ENCODE results near the gene ANO7.

ANO7 gene

DNA sequence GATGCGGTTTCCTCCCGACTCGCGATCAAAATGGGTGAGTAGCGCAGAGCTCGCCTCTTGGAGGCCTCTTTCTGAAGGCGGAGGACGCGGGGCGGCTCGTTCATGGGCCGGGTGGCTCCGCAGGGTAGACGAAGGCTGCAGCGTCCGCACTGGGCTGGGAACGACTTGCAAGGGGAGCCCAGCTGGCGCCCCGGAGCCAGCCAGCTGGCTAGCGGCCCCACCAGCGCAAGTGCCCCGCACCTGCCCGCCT is 38.9 kb upstream of the ANO7 start:
- peak overlapping the region; percentile 81 to 99 for H3K4me3 ChIP-seq (ENCODE audit: low read depth in 1 of 2, low read length in 2 of 2)
- peaks cover 7 to 13% of the 10 kb centered on the region in 2 donors for H3K4me1 ChIP-seq (ENCODE audit: control insufficient read depth in 1 of 2, insufficient read depth in 2 of 2, low read length in 2 of 2)
- H3K27ac ChIP-seq (ENCODE audit: low read length): no peak overlapping the region
- H3K36me3 ChIP-seq (ENCODE audit: control insufficient read depth in 1 of 2, insufficient read depth in 2 of 2, low read length in 2 of 2): peaks cover 4 to 6% of the 10 kb centered on the region in 2 donors
- H3K27me3 ChIP-seq (ENCODE audit: low read depth, low read length): no peaks in the 10 kb centered on the region
- H3K9me3 ChIP-seq (ENCODE audit: control insufficient read depth in 1 of 2, low read length in 2 of 2): no peaks in the 10 kb centered on the region

DNA sequence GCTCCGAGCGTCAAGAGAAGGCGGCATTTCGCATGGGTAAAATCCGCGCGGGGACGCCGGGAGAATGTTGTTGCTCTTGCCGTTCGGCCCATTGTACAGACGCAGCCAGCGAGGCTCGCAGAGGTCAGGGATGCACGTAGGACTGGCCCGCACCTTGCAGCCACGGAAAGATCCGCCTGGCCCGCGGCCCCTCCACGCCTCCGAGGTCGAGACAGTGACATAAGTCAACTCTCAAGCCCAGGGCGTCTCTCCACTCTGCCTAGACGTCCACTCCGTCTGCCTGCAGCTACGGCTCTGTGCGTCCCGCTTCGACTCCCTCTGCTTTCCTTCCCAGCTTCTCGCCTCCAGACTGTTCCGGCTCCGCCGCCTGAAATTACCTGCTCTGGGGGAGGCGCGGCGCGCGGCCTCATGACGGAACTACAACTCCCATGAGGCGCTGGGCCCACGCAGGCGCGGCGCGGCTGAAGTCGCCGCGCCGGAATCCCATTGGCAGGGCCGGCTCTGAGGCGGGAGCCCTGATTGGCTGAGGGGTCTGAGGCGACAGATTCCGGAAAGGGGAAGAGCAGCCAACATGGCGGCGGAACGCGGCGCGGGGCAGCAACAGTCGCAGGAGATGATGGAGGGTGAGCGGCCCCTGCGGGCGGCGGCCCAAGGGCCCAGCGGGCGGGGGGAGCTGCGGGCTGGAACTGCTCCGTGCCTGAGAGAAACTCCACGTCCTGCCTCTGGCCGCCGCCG is 38.4 kb upstream of the ANO7 start, which contains the start of gene PPP1R7:
Gene PPP1R7, plus strand, starts transcription at position 543 of the 735 bp plus-strand sequence. Its CDS starts 29 bp downstream, at position 572.
- H3K4me1 ChIP-seq (ENCODE audit: control insufficient read depth in 1 of 2, insufficient read depth in 2 of 2, low read length in 2 of 2): peaks cover 7 to 13% of the 10 kb centered on the region in 2 donors
- peak within 1 kb of the TSS; percentile 81 to 99 for H3K4me3 ChIP-seq (ENCODE audit: low read depth in 1 of 2, low read length in 2 of 2)
- peaks cover 4 to 6% of the 10 kb centered on the region in 2 donors for H3K36me3 ChIP-seq (ENCODE audit: control insufficient read depth in 1 of 2, insufficient read depth in 2 of 2, low read length in 2 of 2)
- no peak within 1 kb of the TSS for H3K27ac ChIP-seq (ENCODE audit: low read length)
- no peaks in the 10 kb centered on the region for H3K27me3 ChIP-seq (ENCODE audit: low read depth, low read length)
- H3K9me3 ChIP-seq (ENCODE audit: control insufficient read depth in 1 of 2, low read length in 2 of 2): no peaks in the 10 kb centered on the region

- Histone ChIP-seq H3K27me3 (ENCODE audit: low read depth, low read length) (no peaks in the 10 kb centered on the region), H3K4me3 (ENCODE audit: low read depth in 1 of 2, low read length in 2 of 2) (peak overlapping the region; percentile 81 to 99), H3K27ac (ENCODE audit: low read length) (no peak overlapping the region), H3K4me1 (ENCODE audit: control insufficient read depth in 1 of 2, insufficient read depth in 2 of 2, low read length in 2 of 2) (peaks cover 7 to 13% of the 10 kb centered on the region in 2 donors), H3K36me3 (ENCODE audit: control insufficient read depth in 1 of 2, insufficient read depth in 2 of 2, low read length in 2 of 2) (peaks cover 4 to 10% of the 10 kb centered on the region in 2 donors), H3K9me3 (ENCODE audit: control insufficient read depth in 1 of 2, low read length in 2 of 2) (no peaks in the 10 kb centered on the region)
Measured at GRCh38 chr2:241150660-241151530, 37.6 kb upstream of the ANO7 start.

- H3K9me3 ChIP-seq (ENCODE audit: control insufficient read depth in 1 of 2, low read length in 2 of 2): no peaks in the 10 kb centered on the region
- H3K4me3 ChIP-seq (ENCODE audit: low read depth in 1 of 2, low read length in 2 of 2): no peak overlapping the region
- peaks cover 7 to 13% of the 10 kb centered on the region in 2 donors for H3K4me1 ChIP-seq (ENCODE audit: control insufficient read depth in 1 of 2, insufficient read depth in 2 of 2, low read length in 2 of 2)
- H3K27ac ChIP-seq (ENCODE audit: low read length): no peak overlapping the region
- H3K36me3 ChIP-seq (ENCODE audit: control insufficient read depth in 1 of 2, insufficient read depth in 2 of 2, low read length in 2 of 2): peaks cover 4 to 14% of the 10 kb centered on the region in 2 donors
- no peaks in the 10 kb centered on the region for H3K27me3 ChIP-seq (ENCODE audit: low read depth, low read length)
Measured at GRCh38 chr2:241151934-241152660, 36.4 kb upstream of the ANO7 start.

DNA sequence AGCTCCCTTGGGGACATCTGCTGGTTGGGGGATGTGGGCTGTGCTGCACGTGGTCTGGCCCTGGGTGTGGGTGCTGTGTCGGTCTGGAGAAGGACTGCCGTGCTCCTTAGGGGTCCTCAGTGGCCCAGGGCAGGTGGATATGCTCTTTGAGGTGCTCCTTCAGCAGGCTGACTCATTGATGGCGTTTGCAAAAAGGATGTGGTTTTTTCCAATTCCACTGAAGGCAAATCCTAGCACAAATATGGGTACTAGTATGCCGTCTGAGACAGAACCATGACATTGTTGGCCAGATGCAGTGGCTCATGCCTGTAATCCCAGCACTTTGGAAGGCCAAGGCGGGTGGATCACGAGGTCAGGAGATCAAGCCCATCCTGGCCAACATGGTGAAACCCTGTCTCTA is 34.9 kb upstream of the ANO7 start:
- H3K4me3 ChIP-seq (ENCODE audit: low read depth in 1 of 2, low read length in 2 of 2): no peak overlapping the region
- no peak overlapping the region for H3K27ac ChIP-seq (ENCODE audit: low read length)
- peaks cover 14 to 29% of the 10 kb centered on the region in 2 donors for H3K36me3 ChIP-seq (ENCODE audit: control insufficient read depth in 1 of 2, insufficient read depth in 2 of 2, low read length in 2 of 2)
- H3K27me3 ChIP-seq (ENCODE audit: low read depth, low read length): no peaks in the 10 kb centered on the region
- peaks cover 7 to 9% of the 10 kb centered on the region in 2 donors for H3K4me1 ChIP-seq (ENCODE audit: control insufficient read depth in 1 of 2, insufficient read depth in 2 of 2, low read length in 2 of 2)
- no peaks in the 10 kb centered on the region for H3K9me3 ChIP-seq (ENCODE audit: control insufficient read depth in 1 of 2, low read length in 2 of 2)

DNA sequence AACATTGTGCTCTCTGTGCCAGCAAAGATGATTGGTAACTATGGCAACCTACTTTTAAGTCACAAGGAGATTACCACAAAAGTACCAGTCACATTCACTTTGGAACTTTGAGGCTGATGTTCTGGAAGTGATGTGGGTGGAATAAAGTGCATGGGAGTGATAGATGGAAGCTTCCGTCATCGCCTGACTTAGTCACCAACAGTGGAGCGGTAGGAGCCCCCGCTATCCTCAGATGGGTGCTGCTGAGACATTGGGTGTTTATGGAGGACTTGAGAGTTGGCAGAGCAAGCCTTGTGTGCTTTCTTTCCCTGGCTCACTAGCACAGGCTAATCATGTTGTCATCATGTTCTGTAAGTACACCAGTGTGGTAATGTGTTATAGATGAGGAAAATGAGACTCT is 33.6 kb upstream of the ANO7 start:
- H3K36me3 ChIP-seq (ENCODE audit: control insufficient read depth in 1 of 2, insufficient read depth in 2 of 2, low read length in 2 of 2): peaks cover 23 to 40% of the 10 kb centered on the region in 2 donors
- H3K9me3 ChIP-seq (ENCODE audit: control insufficient read depth in 1 of 2, low read length in 2 of 2): no peaks in the 10 kb centered on the region
- no peak overlapping the region for H3K27ac ChIP-seq (ENCODE audit: low read length)
- peaks cover 7 to 8% of the 10 kb centered on the region in 2 donors for H3K4me1 ChIP-seq (ENCODE audit: control insufficient read depth in 1 of 2, insufficient read depth in 2 of 2, low read length in 2 of 2)
- H3K27me3 ChIP-seq (ENCODE audit: low read depth, low read length): no peaks in the 10 kb centered on the region
- no peak overlapping the region for H3K4me3 ChIP-seq (ENCODE audit: low read depth in 1 of 2, low read length in 2 of 2)

- H3K27me3 ChIP-seq (ENCODE audit: low read depth, low read length): no peaks in the 10 kb centered on the region
- H3K9me3 ChIP-seq (ENCODE audit: control insufficient read depth in 1 of 2, low read length in 2 of 2): no peaks in the 10 kb centered on the region
- H3K4me3 ChIP-seq (ENCODE audit: low read depth in 1 of 2, low read length in 2 of 2): no peak overlapping the region
- H3K4me1 ChIP-seq (ENCODE audit: control insufficient read depth in 1 of 2, insufficient read depth in 2 of 2, low read length in 2 of 2): peaks cover 5% of the 10 kb centered on the region in 2 donors
- no peak overlapping the region for H3K27ac ChIP-seq (ENCODE audit: low read length)
- peaks cover 23 to 47% of the 10 kb centered on the region in 2 donors for H3K36me3 ChIP-seq (ENCODE audit: control insufficient read depth in 1 of 2, insufficient read depth in 2 of 2, low read length in 2 of 2)
Measured at GRCh38 chr2:241155936-241156335, 32.5 kb upstream of the ANO7 start.

GRCh38 chr2:241156971-241157441 is 31.5 kb upstream of the ANO7 start:
- no peaks in the 10 kb centered on the region for H3K4me1 ChIP-seq (ENCODE audit: control insufficient read depth in 1 of 2, insufficient read depth in 2 of 2, low read length in 2 of 2)
- H3K27me3 ChIP-seq (ENCODE audit: low read depth, low read length): no peaks in the 10 kb centered on the region
- H3K27ac ChIP-seq (ENCODE audit: low read length): no peak overlapping the region
- H3K36me3 ChIP-seq (ENCODE audit: control insufficient read depth in 1 of 2, insufficient read depth in 2 of 2, low read length in 2 of 2): peaks cover 27 to 47% of the 10 kb centered on the region in 2 donors
- H3K4me3 ChIP-seq (ENCODE audit: low read depth in 1 of 2, low read length in 2 of 2): no peak overlapping the region
- H3K9me3 ChIP-seq (ENCODE audit: control insufficient read depth in 1 of 2, low read length in 2 of 2): no peaks in the 10 kb centered on the region

GRCh38 chr2:241157841-241158545 is 30.5 kb upstream of the ANO7 start:
- no peaks in the 10 kb centered on the region for H3K4me1 ChIP-seq (ENCODE audit: control insufficient read depth in 1 of 2, insufficient read depth in 2 of 2, low read length in 2 of 2)
- H3K27ac ChIP-seq (ENCODE audit: low read length): no peak overlapping the region
- no peaks in the 10 kb centered on the region for H3K9me3 ChIP-seq (ENCODE audit: control insufficient read depth in 1 of 2, low read length in 2 of 2)
- peaks cover 27 to 50% of the 10 kb centered on the region in 2 donors for H3K36me3 ChIP-seq (ENCODE audit: control insufficient read depth in 1 of 2, insufficient read depth in 2 of 2, low read length in 2 of 2)
- no peak overlapping the region for H3K4me3 ChIP-seq (ENCODE audit: low read depth in 1 of 2, low read length in 2 of 2)
- H3K27me3 ChIP-seq (ENCODE audit: low read depth, low read length): no peaks in the 10 kb centered on the region

DNA sequence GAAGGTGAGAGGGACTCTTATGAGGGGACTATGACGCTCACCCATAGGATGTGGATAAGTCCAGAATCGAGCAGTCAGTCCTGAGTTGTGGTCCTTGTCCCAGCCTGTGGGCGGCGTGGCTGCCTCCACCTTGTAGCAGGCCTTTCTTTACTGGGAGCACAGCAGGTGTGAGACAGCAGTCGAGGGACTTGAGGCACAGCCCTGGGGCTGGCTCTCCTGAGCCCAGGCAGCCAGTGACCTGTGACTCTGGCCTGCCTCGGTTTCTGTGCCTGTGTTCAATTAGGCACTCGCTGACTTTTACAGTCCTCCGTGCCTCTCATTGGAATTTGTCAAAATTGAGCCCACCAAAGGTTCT is 30.0 kb upstream of the ANO7 start:
- no peaks in the 10 kb centered on the region for H3K4me1 ChIP-seq (ENCODE audit: control insufficient read depth in 1 of 2, insufficient read depth in 2 of 2, low read length in 2 of 2)
- no peak overlapping the region for H3K4me3 ChIP-seq (ENCODE audit: low read depth in 1 of 2, low read length in 2 of 2)
- H3K36me3 ChIP-seq (ENCODE audit: control insufficient read depth in 1 of 2, insufficient read depth in 2 of 2, low read length in 2 of 2): peaks cover 24 to 50% of the 10 kb centered on the region in 2 donors
- no peaks in the 10 kb centered on the region for H3K9me3 ChIP-seq (ENCODE audit: control insufficient read depth in 1 of 2, low read length in 2 of 2)
- H3K27ac ChIP-seq (ENCODE audit: low read length): no peak overlapping the region
- no peaks in the 10 kb centered on the region for H3K27me3 ChIP-seq (ENCODE audit: low read depth, low read length)

Measured in muscle layer of duodenum (tissue), 2 donors.